A549 (cell line): ENCODE results near the gene POLR1C. TPM values are rescaled to one million over a fixed set of nuclear protein-coding genes. Genes with fewer than 3 reads are reported as not detected.
A peak's percentile ranks its signal among the peaks of the same experiment; 100 is the strongest.

Source experiments
- ATAC-seq, 2 experiments: fragments of 200-7000 bp in 1 of 2; fragments of >200 bp in 1 of 2; cut with Nextera tagmentation in 1 of 2; cut with Tn5 transposase in 1 of 2; 3 replicates each; pipeline versions ENCODE4 v1.8.0 to v1.9.1; 2018 to 2020; ENCODE audit warnings: mild to moderate bottlenecking in 1 of 2, moderate library complexity in 1 of 2
- CTCF ChIA-PET: fragments of 300-600 bp; sonication (Branson Sonifier 250); formaldehyde crosslinking; extraction: SDS; loops from one replicate; lab custom pipeline; 2021; ENCODE audit warnings: antibody characterized with exemption, inconsistent platforms; lab: Yijun Ruan, JAX
- POLR2A ChIA-PET: fragments of 350-600 bp; formaldehyde crosslinking; extraction: SDS; loops from one replicate; lab custom pipeline; 2021; ENCODE audit warnings: antibody characterized with exemption, inconsistent platforms; lab: Yijun Ruan, JAX
- DNase-seq, 2 experiments: peaks; one replicate each; pipeline versions ENCODE4 v3.0.0 to v3.0.0-alpha.2; 2011 to 2016; ENCODE audit warnings: low read depth in 1 of 2, low spot score in 1 of 2
- FAIRE-seq: peaks from 2 replicates; lab custom pipeline; 2011; peaks lifted over from hg19 to GRCh38; lab: Jason Lieb, UNC
- H3K27ac ChIP-seq, 2 experiments: fragments of >200 bp; sonication (Bioruptor Twin); formaldehyde crosslinking; 3 replicates each; pipeline ENCODE4 v1.5.1; 2016 to 2017
- H3K4me1 ChIP-seq: fragments of >200 bp; sonication (Bioruptor Twin); formaldehyde crosslinking; 3 replicates; pipeline ENCODE4 v1.6.1; 2016
- H3K4me2 ChIP-seq: fragments of >200 bp; sonication (Bioruptor Twin); formaldehyde crosslinking; 3 replicates; pipeline ENCODE4 v1.6.1; 2016
- H3K4me3 ChIP-seq: fragments of >200 bp; sonication (Bioruptor Twin); formaldehyde crosslinking; 3 replicates; pipeline ENCODE4 v1.5.1; 2016
- H3K9me3 ChIP-seq: fragments of >200 bp; sonication (Bioruptor Twin); formaldehyde crosslinking; 3 replicates; pipeline ENCODE4 v1.6.1; 2016
- CBX2 ChIP-seq: fragments of 200-600 bp; sonication (generic); IDR thresholded peaks from 2 replicates; pipeline ENCODE4 v1.6.1; 2016; ENCODE audit warnings: low read depth, mild to moderate bottlenecking, borderline replicate concordance
- CHD4 ChIP-seq: fragments of 200-600 bp; sonication (generic); IDR thresholded peaks from 2 replicates; pipeline ENCODE4 v1.6.1; 2016; ENCODE audit warnings: antibody characterized with exemption, mild to moderate bottlenecking, borderline replicate concordance
- CTCF ChIP-seq: fragments of >200 bp; sonication (Bioruptor Twin); formaldehyde crosslinking; IDR thresholded peaks from 3 replicates; pipeline ENCODE4 v1.5.1; 2016
- E2F6 ChIP-seq: IDR thresholded peaks from 2 replicates; pipeline ENCODE4 v1.6.1; 2012; ENCODE audit warnings: low read depth, borderline replicate concordance
- ELK1 ChIP-seq: fragments of 150-350 bp; IDR thresholded peaks from 2 replicates; pipeline ENCODE4 v1.6.1; 2014; ENCODE audit warnings: low read depth, mild to moderate bottlenecking, low read length
- ESRRA ChIP-seq: fragments of 150-350 bp; IDR thresholded peaks from 2 replicates; pipeline ENCODE4 v1.6.1; 2014; ENCODE audit warnings: mild to moderate bottlenecking, low read length, borderline replicate concordance
- HES2 ChIP-seq: fragments of >200 bp; sonication (Bioruptor Twin); formaldehyde crosslinking; IDR thresholded peaks from 2 replicates; pipeline ENCODE4 v1.6.1; 2016
- HOXB5 ChIP-seq: fragments of 250-450 bp; sonication (Bioruptor Pico); IDR thresholded peaks from 2 replicates; pipeline ENCODE4 v1.5.0; 2020; ENCODE audit warnings: mild to moderate bottlenecking, moderate library complexity
- KDM5A ChIP-seq: fragments of 200-600 bp; sonication (generic); IDR thresholded peaks from 2 replicates; pipeline ENCODE4 v1.6.1; 2016; ENCODE audit warnings: antibody characterized with exemption, mild to moderate bottlenecking
- MAFK ChIP-seq: fragments of 450-650 bp; IDR thresholded peaks from 2 replicates; pipeline ENCODE4 v1.6.1; 2014; ENCODE audit not compliant: partially characterized antibody
- MAX ChIP-seq: IDR thresholded peaks from 2 replicates; pipeline ENCODE4 v1.6.1; 2012
- MAZ ChIP-seq: fragments of 150-350 bp; IDR thresholded peaks from 2 replicates; pipeline ENCODE4 v1.6.1; 2014; ENCODE audit warnings: antibody characterized with exemption, low read depth, low read length, borderline replicate concordance
- POLR2A ChIP-seq: IDR thresholded peaks from 2 replicates; pipeline ENCODE4 v1.6.1; 2012; ENCODE audit warnings: mild to moderate bottlenecking, low read length
- POLR2AphosphoS2 ChIP-seq: conservative IDR thresholded peaks from 2 replicates; pipeline ENCODE4 v1.6.1; 2012; ENCODE audit warnings: low read length, improper control_type of control experiment, inconsistent platforms
- RAD21 ChIP-seq, 2 experiments: fragments of >200 bp in 1 of 2; sonication (Bioruptor Twin) in 1 of 2; formaldehyde crosslinking in 1 of 2; IDR thresholded peaks in 1 of 2; conservative IDR thresholded peaks in 1 of 2; 2 replicates in 1 of 2; 3 replicates in 1 of 2; pipeline ENCODE4 v1.6.1; 2012 to 2018; ENCODE audit warnings: inconsistent platforms in 1 of 2
- REST ChIP-seq: fragments of 200-600 bp; sonication (generic); IDR thresholded peaks from 2 replicates; pipeline ENCODE4 v1.6.1; 2016; ENCODE audit warnings: antibody characterized with exemption, mild to moderate bottlenecking, moderate library complexity
- RNF2 ChIP-seq: fragments of 200-600 bp; sonication (generic); IDR thresholded peaks from 2 replicates; pipeline ENCODE4 v1.6.1; 2016; ENCODE audit warnings: low read depth, mild to moderate bottlenecking, antibody characterized with exemption, moderate library complexity, borderline replicate concordance
- SMC3 ChIP-seq: fragments of >200 bp; sonication (Bioruptor Twin); formaldehyde crosslinking; IDR thresholded peaks from 3 replicates; pipeline ENCODE4 v1.6.1; 2018; ENCODE audit warnings: inconsistent platforms
- SREBF2 ChIP-seq: fragments of 450-650 bp; IDR thresholded peaks from 2 replicates; pipeline ENCODE4 v1.6.1; 2014; ENCODE audit warnings: mild to moderate bottlenecking, moderate library complexity
- WGBS: methylation state at CpG from one replicate; pipeline ENCODE4 v1.1.6; 2017; ENCODE audit errors: missing lambda C conversion rate; 5-methylcytosine and 5-hydroxymethylcytosine counted together
- polyA plus RNA-seq, 4 experiments: library from polyadenylated mRNA; depleted of rRNA in 3 of 4; stranded (reverse); fragments of >200 nt; fragmentation: RNase III in 1 of 4; extraction: RNeasy Plus Mini Kit Qiagen cat#74134 plus additional on column Dnase treatment in 1 of 4; gene quantifications; 2 replicates in 3 of 4; 3 replicates in 1 of 4; pipeline ENCODE4 v1.2.3, GENCODE V29; 2011 to 2017

POLR1C gene
- polyA plus RNA-seq, 2 of the 4 experiments (the other 2 are of a cell fraction), result 48.5 to 63.1 TPM

- FAIRE-seq, result no peak
- CTCF ChIA-PET, result interaction anchor here (0.5 to 5.9 kb wide), 34 partner anchors 10 to 452 kb away, joined by 3 to 79 read pairs (median 6); partner anchors contain the start of genes CRIP3, DLK2, DNPH1 and POLR1C
- H3K4me2 ChIP-seq, result no peak overlapping the region
- POLR2A ChIA-PET, result interaction anchor here (0.8 kb wide), 1 partner anchor 52 kb away, joined by 3 read pairs; no protein-coding TSS in a partner anchor
- no peak for TF ChIP-seq SREBF2
- TF ChIP-seq ELK1, result no peak
- no peak for TF ChIP-seq CBX2
- TF ChIP-seq KDM5A, result no peak
- TF ChIP-seq HOXB5 (CRISPR knock-in tag), result no peak
- no peak for TF ChIP-seq HES2
- TF ChIP-seq MAFK, result no peak
- no peak for TF ChIP-seq ESRRA
- no peak for TF ChIP-seq CTCF
- no peak for TF ChIP-seq REST
- no peak for TF ChIP-seq E2F6
- TF ChIP-seq, all 56 proteins: peak for 0
- Histone ChIP-seq H3K27ac (no peak overlapping the region), H3K4me1 (peaks cover 9% of the 10 kb centered on the region), H3K4me3 (no peak overlapping the region), H3K9me3 (no peaks in the 10 kb centered on the region)
- ATAC-seq (no peak), DNase-seq (no peak)
- 78% methylated on average over 3 of the region's 3 CpGs for WGBS
These were observed 10.7 kb upstream of the POLR1C start for GRCh38 chr6:43506171-43506570.

GRCh38 chr6:43506667-43507471, 10.0 kb upstream of the POLR1C start:
- Histone ChIP-seq H3K4me2 (no peak overlapping the region), H3K27ac (no peak overlapping the region), H3K9me3 (no peaks in the 10 kb centered on the region), H3K4me3 (no peak overlapping the region), H3K4me1 (peaks cover 9% of the 10 kb centered on the region)
- DNase-seq (peak; percentile 55 to 83), FAIRE-seq (no peak), ATAC-seq (peak; percentile 62 to 83)
- WGBS, result 48% methylated on average over 7 of the region's 14 CpGs
- POLR2A ChIA-PET, result interaction anchor here (0.8 to 1.2 kb wide), 2 partner anchors 49 to 52 kb away, joined by 3 to 5 read pairs; no protein-coding TSS in a partner anchor
- CTCF ChIA-PET, result interaction anchor here (0.5 to 5.9 kb wide), 43 partner anchors 10 to 604 kb away, joined by 3 to 79 read pairs (median 5); partner anchors contain the start of genes ABCC10, CRIP3, DLK2 and DNPH1
- peak; percentile 72 to 84 for TF ChIP-seq RAD21 (conservative IDR thresholded peaks at IDR 0.05 in 1 of 2, IDR thresholded peaks at IDR 0.05 in 1 of 2)
- peak; percentile 79 for TF ChIP-seq CTCF
- no peak for TF ChIP-seq POLR2AphosphoS2
- no peak for TF ChIP-seq CHD4
- TF ChIP-seq POLR2A, result no peak
- peak; percentile 50 for TF ChIP-seq SMC3
- TF ChIP-seq MAZ, result no peak
- 0 out of 2 replicates have a peak, but pooled peaks have one; percentile 25 for TF ChIP-seq MAX
- TF ChIP-seq RNF2, result no peak
- TF ChIP-seq HES2, result no peak
